T47D (cell line): Measurements from ENCODE around the gene ATG2A.
A peak's percentile ranks its signal among the peaks of the same experiment; 100 is the strongest.

Experiments
- DNase-seq, 2 experiments: peaks; one replicate each; pipeline versions ENCODE4 v3.0.0 to v3.0.0-alpha.2; 2011 to 2012; ENCODE audit warnings: low read depth in 1 of 2, low spot score in 1 of 2
- JUND ChIP-seq: IDR thresholded peaks from 2 replicates; pipeline ENCODE4 v1.6.1; 2012; ENCODE audit warnings: low read depth
- in situ Hi-C: cut with HindIII; loops from 2 replicates; pipeline ENCODE4 v1.10.0; 2016; ENCODE audit warnings: low sequenced_read_pairs, low pct_unique_long_range_greater_than_20kb

Gene ATG2A

GRCh38 chr11:64884019-64884418 lies 33.0 kb downstream of the ATG2A start:
- no peak for DNase-seq
- TF ChIP-seq JUND: no peak
- in situ Hi-C loops: no loop called here

DNA sequence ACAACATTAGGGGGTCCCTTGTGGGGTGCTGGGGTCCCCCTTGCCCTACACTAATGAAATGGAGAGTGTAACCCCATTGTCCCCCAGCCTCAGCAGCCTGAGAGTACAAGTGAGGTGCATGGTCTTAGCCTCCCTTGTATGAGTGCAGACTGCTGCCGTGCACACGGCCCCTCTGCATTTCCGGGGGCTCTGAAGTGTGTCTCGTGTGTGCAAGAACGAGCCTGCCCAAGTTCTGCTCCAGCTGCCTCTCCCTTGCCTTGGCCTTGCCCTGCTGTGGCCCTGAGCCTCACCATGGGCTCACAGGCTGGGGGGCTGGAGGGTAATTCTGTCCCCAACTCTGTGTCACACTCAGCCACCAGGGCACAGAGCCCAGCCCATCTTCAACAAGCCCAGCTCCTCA lies 33.4 kb downstream of the ATG2A start:
- in situ Hi-C loops: no loop called here
- no peak for DNase-seq
- no peak for TF ChIP-seq JUND

DNA sequence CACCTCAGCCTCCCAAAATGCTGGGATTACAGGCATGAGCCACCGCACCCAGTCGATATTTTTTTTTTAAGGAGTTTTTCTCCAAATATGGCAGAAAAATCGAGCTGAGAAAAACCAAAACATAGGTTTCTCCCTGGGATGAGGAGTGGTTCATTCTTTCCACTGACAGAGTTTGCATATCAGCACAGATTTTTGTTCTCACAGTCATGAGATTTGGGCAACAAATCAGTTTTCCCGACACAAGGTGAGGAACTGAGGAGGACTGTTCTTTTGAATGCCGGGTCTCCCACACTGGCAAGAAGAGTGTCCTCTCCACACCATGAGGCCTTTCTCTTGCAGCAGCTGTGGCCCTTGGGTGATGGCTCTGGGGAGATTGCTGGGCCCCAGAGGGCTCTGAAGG lies 34.8 kb downstream of the ATG2A start:
- in situ Hi-C loops: no loop called here
- no peak for DNase-seq
- TF ChIP-seq JUND: no peak

GRCh38 chr11:64881476-64881875 lies 35.5 kb downstream of the ATG2A start:
- in situ Hi-C loops: no loop called here
- TF ChIP-seq JUND: no peak
- DNase-seq: no peak

DNA sequence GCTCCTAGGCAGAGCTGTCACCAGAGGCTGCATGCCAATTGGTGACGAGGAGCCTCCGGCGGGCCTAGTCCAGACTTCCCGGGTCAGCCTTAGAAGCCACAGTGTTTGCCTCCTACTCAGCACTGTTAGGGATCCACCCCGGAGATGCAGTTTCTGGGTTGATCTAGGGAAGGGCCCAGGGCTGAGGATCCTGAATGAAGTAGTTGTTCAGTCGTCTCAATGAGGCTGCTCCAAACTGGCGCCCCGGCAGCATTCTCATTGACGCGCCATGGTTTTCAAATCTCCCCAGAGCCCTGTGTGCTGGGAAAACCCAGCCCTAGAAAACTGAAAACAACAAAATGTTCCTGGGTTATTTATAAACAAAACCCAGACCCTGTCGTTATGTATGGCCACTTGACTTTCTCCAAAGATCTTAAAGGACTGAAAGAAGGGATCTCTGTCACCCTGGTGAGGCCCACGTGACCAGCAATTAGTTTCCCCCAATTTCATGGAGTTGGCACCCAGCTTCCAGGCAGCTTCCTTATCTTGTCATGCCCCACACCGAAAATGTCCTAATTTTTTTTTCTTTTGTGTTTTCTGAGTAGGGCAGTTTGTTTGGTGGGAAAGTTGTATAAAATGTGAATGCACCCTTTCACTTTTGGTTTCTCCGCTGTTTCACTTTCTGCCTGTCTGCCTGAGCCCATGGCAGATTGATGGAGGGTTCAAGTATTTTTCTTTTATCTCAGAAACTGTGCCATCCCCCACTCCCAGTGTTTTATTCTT lies 36.6 kb downstream of the ATG2A start:
- no peak for DNase-seq
- in situ Hi-C loops: no loop called here
- no peak for TF ChIP-seq JUND

- in situ Hi-C loops: no loop called here
- no peak for DNase-seq
- TF ChIP-seq JUND: no peak
These were observed 37.6 kb downstream of the ATG2A start for GRCh38 chr11:64879244-64879900.

- no peak for TF ChIP-seq JUND
- DNase-seq: peak; percentile 98 to 99
- in situ Hi-C loops: no loop called here
These were observed 38.3 kb downstream of the ATG2A start, which contains the start of gene EHD1 for GRCh38 chr11:64878494-64879243. TSS of gene EHD1 (minus strand) at chr11:64878621. CDS start at chr11:64878464, 157 bp downstream.

GRCh38 chr11:64878223-64878493 lies 38.9 kb downstream of the ATG2A start:
- DNase-seq: no peak
- in situ Hi-C loops: no loop called here
- TF ChIP-seq JUND: no peak

DNA sequence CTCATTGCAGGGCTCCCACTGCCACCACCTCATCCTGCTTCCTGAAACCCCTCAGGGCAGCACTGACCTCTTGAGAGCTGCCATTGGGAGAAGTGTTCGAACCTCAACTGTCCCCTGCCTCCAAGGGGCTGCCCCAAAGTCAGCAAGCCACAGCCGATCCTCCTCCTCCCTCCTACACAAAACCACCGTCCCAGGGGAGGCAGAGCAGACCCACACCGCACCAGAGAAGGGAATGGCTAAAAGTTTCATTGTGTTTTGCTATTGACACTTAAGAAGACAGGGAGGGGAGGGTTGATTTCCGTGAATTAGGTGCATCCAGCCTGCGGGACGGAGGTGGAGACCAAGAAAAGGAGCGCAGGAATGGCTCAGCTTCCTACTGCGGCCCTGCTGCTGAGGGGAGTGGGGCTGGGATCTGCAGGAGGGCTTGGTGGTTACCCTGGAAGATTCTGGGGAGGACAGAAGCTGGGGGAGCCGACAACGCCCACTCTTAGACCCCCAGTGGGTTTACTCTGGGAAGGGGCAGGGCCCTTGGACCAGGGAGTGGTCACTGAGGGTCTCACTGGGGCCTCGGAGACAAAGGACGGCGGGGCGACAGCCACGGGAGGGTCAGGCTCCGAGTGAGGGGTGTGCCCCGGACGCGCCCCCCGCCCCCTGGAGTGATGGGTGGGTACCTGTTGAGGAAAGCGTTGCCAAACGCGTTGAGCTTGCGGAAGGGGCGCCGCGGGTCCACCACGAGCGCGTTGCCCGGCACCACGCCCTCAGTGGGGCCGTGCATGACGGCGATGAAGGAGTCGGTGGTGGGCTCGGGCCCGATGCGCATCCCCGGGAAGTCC lies 39.4 kb downstream of the ATG2A start:
- in situ Hi-C loops: no loop called here
- no peak for DNase-seq
- TF ChIP-seq JUND: no peak

GRCh38 chr11:64876835-64877341 lies 40.1 kb downstream of the ATG2A start:
- in situ Hi-C loops: no loop called here
- no peak for TF ChIP-seq JUND
- DNase-seq: peak; percentile 90 to 98

DNA sequence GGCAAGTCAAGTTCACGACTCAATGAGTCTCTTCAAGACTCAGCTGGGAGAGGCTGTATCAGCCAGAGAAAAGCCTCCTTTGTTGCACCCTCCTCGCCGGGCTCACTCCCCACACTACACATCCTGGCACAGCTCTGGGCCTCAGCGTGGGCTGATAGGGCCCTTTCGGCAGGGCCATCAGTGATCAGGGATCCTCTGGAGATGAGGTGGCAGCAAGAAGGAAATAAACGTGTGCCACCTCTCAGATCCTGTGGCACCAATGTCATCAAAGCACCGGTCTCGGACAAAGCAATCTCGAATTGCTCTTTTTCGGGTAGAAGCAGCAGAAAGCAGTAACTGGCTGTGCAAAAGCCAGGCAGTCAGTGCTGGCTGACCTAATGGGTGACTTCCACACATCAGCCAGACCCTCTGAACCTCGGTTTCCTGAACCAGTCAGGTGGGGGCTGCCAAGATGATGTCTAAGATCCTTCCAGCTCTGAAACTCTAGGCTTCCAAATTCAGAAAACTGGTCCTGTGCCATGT lies 40.7 kb downstream of the ATG2A start:
- in situ Hi-C loops: no loop called here
- no peak for DNase-seq
- TF ChIP-seq JUND: no peak
